Activated naive CD8-positive, alpha-beta T cell treated with anti-CD3 and anti-CD28 coated beads, Interleukin-2, amount 50 U/mL, for 24 hours (primary cell): ENCODE results near the gene LGR4.

ENCODE experiments used
- ATAC-seq: fragments of 150-1000 bp; cut with Tn5 transposase; one replicate; pipeline ENCODE4 v1.10.0; 2021
- DNase-seq: peaks from one replicate; pipeline ENCODE4 v3.0.0; 2021
- H3K27ac Mint-ChIP-seq: one replicate; pipeline ENCODE4 v1.8.0; 2021; ENCODE audit warnings: mild to moderate bottlenecking, mixed read lengths
- H3K27me3 Mint-ChIP-seq: one replicate; pipeline ENCODE4 v1.8.0; 2021; ENCODE audit warnings: mixed read lengths
- H3K36me3 Mint-ChIP-seq: one replicate; pipeline ENCODE4 v1.8.0; 2021; ENCODE audit warnings: low read depth, mixed read lengths
- H3K4me1 Mint-ChIP-seq: one replicate; pipeline ENCODE4 v1.8.0; 2021; ENCODE audit warnings: mixed read lengths
- H3K4me3 Mint-ChIP-seq: one replicate; pipeline ENCODE4 v1.8.0; 2021; ENCODE audit warnings: mild to moderate bottlenecking, moderate library complexity, mixed read lengths
- H3K9me3 Mint-ChIP-seq: one replicate; pipeline ENCODE4 v1.8.0; 2021; ENCODE audit warnings: mixed read lengths

The LGR4 gene

GRCh38 chr11:27471589-27472397 is 797 bp downstream of the LGR4 start:
- Mint-ChIP-seq H3K27ac (no peak overlapping the region), H3K4me1 (peaks cover 18% of the 10 kb centered on the region), H3K4me3 (peak overlapping the region; percentile 71), H3K27me3 (peaks cover 29% of the 10 kb centered on the region), H3K9me3 (no peaks in the 10 kb centered on the region), H3K36me3 (no peaks in the 10 kb centered on the region)
- ATAC-seq (peak; percentile 63), DNase-seq (peak; percentile 14)

- no peak overlapping the region for H3K27ac Mint-ChIP-seq
- peaks cover 18% of the 10 kb centered on the region for H3K4me1 Mint-ChIP-seq
- ATAC-seq (no peak), DNase-seq (no peak)
- no peaks in the 10 kb centered on the region for H3K36me3 Mint-ChIP-seq
- H3K9me3 Mint-ChIP-seq: no peaks in the 10 kb centered on the region
- peaks cover 29% of the 10 kb centered on the region for H3K27me3 Mint-ChIP-seq
- peak overlapping the region; percentile 71 for H3K4me3 Mint-ChIP-seq
Observed at GRCh38 chr11:27470826-27471588, 1.6 kb downstream of the LGR4 start.

GRCh38 chr11:27470166-27470565 is 2.4 kb downstream of the LGR4 start:
- no peak overlapping the region for H3K27ac Mint-ChIP-seq
- peaks cover 29% of the 10 kb centered on the region for H3K27me3 Mint-ChIP-seq
- ATAC-seq (no peak), DNase-seq (no peak)
- peak overlapping the region; percentile 6 for H3K4me3 Mint-ChIP-seq
- peaks cover 18% of the 10 kb centered on the region for H3K4me1 Mint-ChIP-seq
- H3K36me3 Mint-ChIP-seq: no peaks in the 10 kb centered on the region
- no peaks in the 10 kb centered on the region for H3K9me3 Mint-ChIP-seq

- H3K4me1 Mint-ChIP-seq: peaks cover 18% of the 10 kb centered on the region
- H3K27ac Mint-ChIP-seq: no peak overlapping the region
- H3K9me3 Mint-ChIP-seq: no peaks in the 10 kb centered on the region
- no peaks in the 10 kb centered on the region for H3K36me3 Mint-ChIP-seq
- H3K27me3 Mint-ChIP-seq: peaks cover 29% of the 10 kb centered on the region
- no peak overlapping the region for H3K4me3 Mint-ChIP-seq
- DNase-seq (no peak), ATAC-seq (no peak)
Observed at GRCh38 chr11:27468995-27469695, 3.4 kb downstream of the LGR4 start.

GRCh38 chr11:27468209-27468994 is 4.2 kb downstream of the LGR4 start:
- ATAC-seq: no peak
- no peaks in the 10 kb centered on the region for H3K36me3 Mint-ChIP-seq
- H3K9me3 Mint-ChIP-seq: no peaks in the 10 kb centered on the region
- no peak for DNase-seq
- peaks cover 17% of the 10 kb centered on the region for H3K4me1 Mint-ChIP-seq
- no peak overlapping the region for H3K4me3 Mint-ChIP-seq
- peaks cover 31% of the 10 kb centered on the region for H3K27me3 Mint-ChIP-seq
- H3K27ac Mint-ChIP-seq: no peak overlapping the region

- Mint-ChIP-seq H3K9me3 (no peaks in the 10 kb centered on the region), H3K4me1 (peaks cover 8% of the 10 kb centered on the region), H3K4me3 (no peak overlapping the region), H3K36me3 (no peaks in the 10 kb centered on the region), H3K27me3 (peaks cover 25% of the 10 kb centered on the region), H3K27ac (no peak overlapping the region)
- DNase-seq (no peak), ATAC-seq (no peak)
Observed at GRCh38 chr11:27467181-27467913, 5.2 kb downstream of the LGR4 start.

GRCh38 chr11:27466363-27466762 is 6.2 kb downstream of the LGR4 start:
- Mint-ChIP-seq H3K4me1 (peaks cover 5% of the 10 kb centered on the region), H3K4me3 (no peak overlapping the region), H3K9me3 (no peaks in the 10 kb centered on the region), H3K36me3 (no peaks in the 10 kb centered on the region), H3K27me3 (peaks cover 25% of the 10 kb centered on the region), H3K27ac (no peak overlapping the region)
- no peak for DNase-seq
- ATAC-seq: no peak

GRCh38 chr11:27465629-27466028 is 7.0 kb downstream of the LGR4 start:
- ATAC-seq: no peak
- peaks cover 18% of the 10 kb centered on the region for H3K27me3 Mint-ChIP-seq
- no peak for DNase-seq
- no peak overlapping the region for H3K27ac Mint-ChIP-seq
- H3K4me1 Mint-ChIP-seq: no peaks in the 10 kb centered on the region
- H3K36me3 Mint-ChIP-seq: no peaks in the 10 kb centered on the region
- H3K4me3 Mint-ChIP-seq: no peak overlapping the region
- no peaks in the 10 kb centered on the region for H3K9me3 Mint-ChIP-seq

- Mint-ChIP-seq H3K27ac (no peak overlapping the region), H3K4me1 (no peaks in the 10 kb centered on the region), H3K4me3 (no peak overlapping the region), H3K36me3 (no peaks in the 10 kb centered on the region), H3K9me3 (no peaks in the 10 kb centered on the region), H3K27me3 (peaks cover 12% of the 10 kb centered on the region)
- ATAC-seq: no peak
- DNase-seq: no peak
Observed at GRCh38 chr11:27464909-27465308, 7.7 kb downstream of the LGR4 start.

GRCh38 chr11:27464289-27464696 is 8.3 kb downstream of the LGR4 start:
- no peaks in the 10 kb centered on the region for H3K4me1 Mint-ChIP-seq
- no peak for ATAC-seq
- H3K27ac Mint-ChIP-seq: no peak overlapping the region
- peaks cover 6% of the 10 kb centered on the region for H3K27me3 Mint-ChIP-seq
- H3K36me3 Mint-ChIP-seq: no peaks in the 10 kb centered on the region
- no peaks in the 10 kb centered on the region for H3K9me3 Mint-ChIP-seq
- H3K4me3 Mint-ChIP-seq: no peak overlapping the region
- no peak for DNase-seq

- Mint-ChIP-seq H3K9me3 (no peaks in the 10 kb centered on the region), H3K4me1 (no peaks in the 10 kb centered on the region)
- no peak for ATAC-seq
Observed at GRCh38 chr11:27462543-27462942, 10.0 kb downstream of the LGR4 start.

GRCh38 chr11:27460158-27460978 is 12.2 kb downstream of the LGR4 start:
- no peak overlapping the region for H3K27ac Mint-ChIP-seq
- no peak overlapping the region for H3K4me3 Mint-ChIP-seq
- H3K27me3 Mint-ChIP-seq: peaks cover 4% of the 10 kb centered on the region
- DNase-seq: no peak
- no peaks in the 10 kb centered on the region for H3K4me1 Mint-ChIP-seq
- no peaks in the 10 kb centered on the region for H3K36me3 Mint-ChIP-seq
- ATAC-seq: no peak
- H3K9me3 Mint-ChIP-seq: no peaks in the 10 kb centered on the region

More at GRCh38 chr11:27462543-27462942, 10.0 kb downstream of the LGR4 start:
- no peaks in the 10 kb centered on the region for H3K36me3 Mint-ChIP-seq
- H3K27ac Mint-ChIP-seq: no peak overlapping the region
- no peak for DNase-seq
- H3K27me3 Mint-ChIP-seq: peaks cover 4% of the 10 kb centered on the region
- H3K4me3 Mint-ChIP-seq: no peak overlapping the region

GRCh38 chr11:27459191-27459590 is 13.4 kb downstream of the LGR4 start:
- no peak for DNase-seq
- ATAC-seq: no peak
- H3K4me1 Mint-ChIP-seq: no peaks in the 10 kb centered on the region
- H3K27me3 Mint-ChIP-seq: peaks cover 8% of the 10 kb centered on the region
- no peaks in the 10 kb centered on the region for H3K9me3 Mint-ChIP-seq
- H3K27ac Mint-ChIP-seq: no peak overlapping the region
- H3K36me3 Mint-ChIP-seq: peaks cover 1% of the 10 kb centered on the region
- no peak overlapping the region for H3K4me3 Mint-ChIP-seq
